Activated T-cell treated with anti-CD3 and anti-CD28 coated beads for 4 hours (primary cell): ENCODE measurements around the gene PLXDC2.
"Not testable (repeated sequence)": the region's sequence is repeated elsewhere in the genome, so short reads cannot be mapped to it uniquely, and the experiment has no call there.

Source experiments
- DNase-seq: peaks from one replicate; pipeline ENCODE4 v3.0.0-alpha.2; 2020

PLXDC2 gene

GRCh38 chr10:19987931-19988330 lies 171.7 kb downstream of the PLXDC2 start:
- DNase-seq = no peak

GRCh38 chr10:19993714-19994315 lies 177.6 kb downstream of the PLXDC2 start:
- no peak for DNase-seq

- no peak for DNase-seq
These were observed 182.2 kb downstream of the PLXDC2 start for GRCh38 chr10:19998482-19998881.

- DNase-seq = no peak
These were observed 183.2 kb downstream of the PLXDC2 start for GRCh38 chr10:19999431-19999830.

GRCh38 chr10:20002026-20002425 lies 185.8 kb downstream of the PLXDC2 start:
- DNase-seq = not testable (repeated sequence)

GRCh38 chr10:20002657-20003056 lies 186.4 kb downstream of the PLXDC2 start:
- DNase-seq = no peak

- no peak for DNase-seq
These were observed 187.9 kb downstream of the PLXDC2 start for GRCh38 chr10:20004087-20004523.

- DNase-seq = no peak
These were observed 189.4 kb downstream of the PLXDC2 start for GRCh38 chr10:20005638-20006037.

- no peak for DNase-seq
These were observed 190.1 kb downstream of the PLXDC2 start for GRCh38 chr10:20006169-20006870.

GRCh38 chr10:20007426-20007825 lies 191.2 kb downstream of the PLXDC2 start:
- no peak for DNase-seq

GRCh38 chr10:20013991-20014750 lies 197.9 kb downstream of the PLXDC2 start:
- DNase-seq = no peak

GRCh38 chr10:20017961-20018360 lies 201.7 kb downstream of the PLXDC2 start:
- DNase-seq = no peak

- DNase-seq = no peak
These were observed 204.4 kb downstream of the PLXDC2 start for GRCh38 chr10:20020677-20021076.

- no peak for DNase-seq
These were observed 213.3 kb downstream of the PLXDC2 start for GRCh38 chr10:20029523-20029922.

GRCh38 chr10:20033476-20033875 lies 217.2 kb downstream of the PLXDC2 start:
- no peak for DNase-seq

- no peak for DNase-seq
These were observed 218.5 kb downstream of the PLXDC2 start for GRCh38 chr10:20034732-20035131.

GRCh38 chr10:20040012-20040411 lies 223.8 kb downstream of the PLXDC2 start:
- DNase-seq = no peak

- DNase-seq = no peak
These were observed 225.7 kb downstream of the PLXDC2 start for GRCh38 chr10:20041931-20042330.

GRCh38 chr10:20045100-20045499 lies 228.9 kb downstream of the PLXDC2 start:
- not testable (repeated sequence) for DNase-seq

- DNase-seq = no peak
These were observed 231.9 kb downstream of the PLXDC2 start for GRCh38 chr10:20048161-20048560.

- no peak for DNase-seq
These were observed 241.9 kb downstream of the PLXDC2 start for GRCh38 chr10:20058135-20058534.

- no peak for DNase-seq
These were observed 243.0 kb downstream of the PLXDC2 start for GRCh38 chr10:20059084-20059835.

- DNase-seq = no peak
These were observed 249.6 kb downstream of the PLXDC2 start for GRCh38 chr10:20065814-20066213.
